ENCODE data around the gene PTPN7.

- TF ChIP-seq, protein P1, sequence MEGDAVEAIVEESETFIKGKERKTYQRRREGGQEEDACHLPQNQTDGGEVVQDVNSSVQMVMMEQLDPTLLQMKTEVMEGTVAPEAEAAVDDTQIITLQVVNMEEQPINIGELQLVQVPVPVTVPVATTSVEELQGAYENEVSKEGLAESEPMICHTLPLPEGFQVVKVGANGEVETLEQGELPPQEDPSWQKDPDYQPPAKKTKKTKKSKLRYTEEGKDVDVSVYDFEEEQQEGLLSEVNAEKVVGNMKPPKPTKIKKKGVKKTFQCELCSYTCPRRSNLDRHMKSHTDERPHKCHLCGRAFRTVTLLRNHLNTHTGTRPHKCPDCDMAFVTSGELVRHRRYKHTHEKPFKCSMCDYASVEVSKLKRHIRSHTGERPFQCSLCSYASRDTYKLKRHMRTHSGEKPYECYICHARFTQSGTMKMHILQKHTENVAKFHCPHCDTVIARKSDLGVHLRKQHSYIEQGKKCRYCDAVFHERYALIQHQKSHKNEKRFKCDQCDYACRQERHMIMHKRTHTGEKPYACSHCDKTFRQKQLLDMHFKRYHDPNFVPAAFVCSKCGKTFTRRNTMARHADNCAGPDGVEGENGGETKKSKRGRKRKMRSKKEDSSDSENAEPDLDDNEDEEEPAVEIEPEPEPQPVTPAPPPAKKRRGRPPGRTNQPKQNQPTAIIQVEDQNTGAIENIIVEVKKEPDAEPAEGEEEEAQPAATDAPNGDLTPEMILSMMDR (IDR thresholded peaks at IDR 0.05), result no peak
- no peak for TF ChIP-seq POLR2A (IDR thresholded peaks at IDR 0.05)
Observed at GRCh38 chr1:202173993-202174392, 13.6 kb upstream of the PTPN7 start.

All from Peyer's patch (tissue), 4 donors.